Measurements from ENCODE around the gene MNAT1.

Gene MNAT1

DNA sequence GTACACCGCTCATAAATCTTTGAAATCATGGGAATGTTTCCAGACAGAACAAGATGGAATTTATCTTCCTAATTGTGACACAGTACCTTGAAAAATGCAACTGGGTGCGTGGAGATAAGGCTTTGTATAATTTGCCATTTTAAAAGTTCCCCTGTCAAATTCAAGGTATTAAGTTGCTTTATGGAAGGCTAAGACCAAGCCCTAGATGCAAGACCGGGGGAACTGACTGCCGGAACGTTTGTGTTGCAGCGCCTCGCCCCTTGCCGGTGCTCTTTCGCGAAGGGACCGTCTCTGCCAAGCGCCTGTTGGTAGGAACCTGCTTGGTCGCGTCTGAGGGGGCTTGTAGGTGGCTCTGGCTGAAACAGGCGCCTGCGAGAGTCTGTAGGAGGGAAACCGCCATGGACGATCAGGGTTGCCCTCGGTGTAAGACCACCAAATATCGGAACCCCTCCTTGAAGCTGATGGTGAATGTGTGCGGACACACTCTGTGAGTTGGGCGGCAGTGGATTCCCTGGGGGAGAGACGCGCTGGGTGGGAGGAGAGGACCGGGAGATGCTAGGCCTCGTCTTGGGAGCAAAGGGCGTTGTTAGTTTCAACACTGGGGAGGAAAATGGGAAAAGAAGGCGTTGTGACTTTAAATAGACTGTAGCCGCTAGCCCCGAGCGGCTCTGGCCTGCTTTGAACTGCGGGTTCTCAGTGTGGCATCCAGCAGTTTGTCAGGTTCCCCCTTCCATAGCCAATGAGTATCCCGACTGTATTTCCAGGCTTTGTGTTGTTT, at the start of gene MNAT1:
Gene MNAT1, plus strand, starts transcription at position 297 of the 778 bp plus-strand sequence. Its CDS starts 102 bp downstream, at position 399.
- H3K4me1 ChIP-seq (ENCODE audit: control insufficient read depth in 1 of 2, insufficient read depth in 1 of 2, low read depth in 1 of 2, low read length in 1 of 2) = peaks cover 9 to 13% of the 10 kb centered on the region in 2 experiments
- no peaks in the 10 kb centered on the region for H3K36me3 ChIP-seq
- peaks cover 50% of the 10 kb centered on the region for H3K27me3 ChIP-seq
- TF ChIP-seq, protein P1, sequence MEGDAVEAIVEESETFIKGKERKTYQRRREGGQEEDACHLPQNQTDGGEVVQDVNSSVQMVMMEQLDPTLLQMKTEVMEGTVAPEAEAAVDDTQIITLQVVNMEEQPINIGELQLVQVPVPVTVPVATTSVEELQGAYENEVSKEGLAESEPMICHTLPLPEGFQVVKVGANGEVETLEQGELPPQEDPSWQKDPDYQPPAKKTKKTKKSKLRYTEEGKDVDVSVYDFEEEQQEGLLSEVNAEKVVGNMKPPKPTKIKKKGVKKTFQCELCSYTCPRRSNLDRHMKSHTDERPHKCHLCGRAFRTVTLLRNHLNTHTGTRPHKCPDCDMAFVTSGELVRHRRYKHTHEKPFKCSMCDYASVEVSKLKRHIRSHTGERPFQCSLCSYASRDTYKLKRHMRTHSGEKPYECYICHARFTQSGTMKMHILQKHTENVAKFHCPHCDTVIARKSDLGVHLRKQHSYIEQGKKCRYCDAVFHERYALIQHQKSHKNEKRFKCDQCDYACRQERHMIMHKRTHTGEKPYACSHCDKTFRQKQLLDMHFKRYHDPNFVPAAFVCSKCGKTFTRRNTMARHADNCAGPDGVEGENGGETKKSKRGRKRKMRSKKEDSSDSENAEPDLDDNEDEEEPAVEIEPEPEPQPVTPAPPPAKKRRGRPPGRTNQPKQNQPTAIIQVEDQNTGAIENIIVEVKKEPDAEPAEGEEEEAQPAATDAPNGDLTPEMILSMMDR (IDR thresholded peaks at IDR 0.05) = no peak
- H3K9me3 ChIP-seq = no peaks in the 10 kb centered on the region
- H3K27ac ChIP-seq = no peak within 1 kb of the TSS
- H3K4me3 ChIP-seq (ENCODE audit: low read depth in 1 of 2, low read length in 1 of 2) = peak within 1 kb of the TSS; percentile 64 to 73

DNA sequence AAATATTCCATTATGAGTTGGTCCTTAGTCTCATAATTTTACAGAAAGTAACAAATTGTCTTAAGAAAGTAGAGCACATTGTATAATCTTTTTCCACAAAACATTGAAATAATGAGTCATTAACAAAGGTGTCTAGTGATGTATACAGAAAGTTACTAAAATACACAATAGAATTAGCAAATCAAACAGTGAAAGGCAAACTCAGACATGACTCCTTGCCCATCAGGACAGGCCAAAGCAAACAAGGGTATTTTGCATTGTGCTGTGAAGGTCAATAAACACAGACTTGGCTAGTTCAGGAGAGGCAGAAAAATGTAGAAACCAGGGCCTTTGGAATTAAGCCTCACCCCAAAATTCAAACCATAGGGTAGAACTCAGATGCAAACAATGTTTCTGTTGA, 47.7 kb upstream of the MNAT1 start:
- no peak overlapping the region for H3K27ac ChIP-seq
- no peak overlapping the region for H3K4me3 ChIP-seq (ENCODE audit: low read depth in 1 of 2, low read length in 1 of 2)
- no peaks in the 10 kb centered on the region for H3K27me3 ChIP-seq
- H3K4me1 ChIP-seq (ENCODE audit: control insufficient read depth in 1 of 2, insufficient read depth in 1 of 2, low read depth in 1 of 2, low read length in 1 of 2) = no peaks in the 10 kb centered on the region
- TF ChIP-seq, protein P1 (IDR thresholded peaks at IDR 0.05) = no peak
- no peaks in the 10 kb centered on the region for H3K36me3 ChIP-seq
- no peaks in the 10 kb centered on the region for H3K9me3 ChIP-seq

DNA sequence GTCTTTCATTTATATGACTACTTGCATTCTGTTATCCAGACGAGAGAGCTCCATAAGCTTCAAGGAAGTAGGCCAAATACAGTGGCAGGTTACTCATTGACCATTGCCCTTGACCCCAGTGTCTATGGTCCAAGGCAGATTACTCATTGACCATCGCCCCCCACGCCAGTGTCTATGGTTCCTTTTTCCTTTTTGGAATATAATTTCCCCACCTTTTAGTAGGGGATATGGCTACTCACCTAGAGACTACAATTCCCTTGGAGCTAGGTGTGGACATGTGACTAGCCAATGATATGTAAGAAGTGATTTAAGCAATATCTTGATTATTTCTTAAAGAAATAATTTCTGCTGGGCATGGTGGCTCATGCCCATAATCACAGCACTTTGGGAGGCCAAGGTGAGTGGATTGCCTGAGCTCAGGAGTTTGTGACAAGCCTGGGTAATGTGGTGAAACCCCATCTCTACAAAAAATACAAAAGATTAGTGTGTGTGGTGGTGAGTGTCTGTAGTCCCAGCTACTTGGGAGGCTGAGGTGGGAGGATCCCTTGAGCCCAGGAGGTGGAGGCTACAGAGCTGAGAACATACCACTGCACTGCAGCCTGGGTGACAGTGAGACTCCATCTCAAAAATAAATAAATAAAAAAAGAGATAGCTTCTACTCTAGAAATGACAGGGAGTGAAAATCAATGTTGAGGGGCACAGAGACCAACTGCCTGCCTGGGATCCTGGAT, 43.0 kb upstream of the MNAT1 start:
- Histone ChIP-seq H3K27me3 (peaks cover 4% of the 10 kb centered on the region), H3K4me3 (ENCODE audit: low read depth in 1 of 2, low read length in 1 of 2) (no peak overlapping the region), H3K27ac (no peak overlapping the region), H3K9me3 (no peaks in the 10 kb centered on the region), H3K36me3 (no peaks in the 10 kb centered on the region), H3K4me1 (ENCODE audit: control insufficient read depth in 1 of 2, insufficient read depth in 1 of 2, low read depth in 1 of 2, low read length in 1 of 2) (no peaks in the 10 kb centered on the region)
- TF ChIP-seq, protein P1 (IDR thresholded peaks at IDR 0.05) = no peak

DNA sequence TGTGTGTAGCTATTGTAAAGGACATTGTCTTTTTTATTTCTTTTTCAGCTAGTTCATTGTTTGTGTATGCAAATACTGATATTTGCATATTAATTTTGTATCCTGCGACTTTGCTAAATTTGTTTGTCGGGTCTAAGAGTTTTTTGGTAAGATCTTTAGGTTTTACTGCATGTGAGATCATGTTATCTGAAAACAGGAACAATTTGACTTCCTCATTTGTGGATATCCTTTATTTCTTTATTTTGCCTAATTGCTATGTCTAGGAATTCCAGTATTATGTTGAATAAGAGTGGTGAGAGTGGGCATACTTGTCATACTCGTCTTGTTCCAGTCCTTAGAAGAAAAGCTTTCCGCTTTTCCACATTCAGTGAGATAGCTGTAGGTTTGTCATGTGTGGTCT, 39.2 kb upstream of the MNAT1 start:
- no peaks in the 10 kb centered on the region for H3K36me3 ChIP-seq
- H3K9me3 ChIP-seq = no peaks in the 10 kb centered on the region
- TF ChIP-seq, protein P1 (IDR thresholded peaks at IDR 0.05) = no peak
- no peaks in the 10 kb centered on the region for H3K4me1 ChIP-seq (ENCODE audit: control insufficient read depth in 1 of 2, insufficient read depth in 1 of 2, low read depth in 1 of 2, low read length in 1 of 2)
- H3K27me3 ChIP-seq = peaks cover 4% of the 10 kb centered on the region
- H3K27ac ChIP-seq = no peak overlapping the region
- no peak overlapping the region for H3K4me3 ChIP-seq (ENCODE audit: low read depth in 1 of 2, low read length in 1 of 2)

DNA sequence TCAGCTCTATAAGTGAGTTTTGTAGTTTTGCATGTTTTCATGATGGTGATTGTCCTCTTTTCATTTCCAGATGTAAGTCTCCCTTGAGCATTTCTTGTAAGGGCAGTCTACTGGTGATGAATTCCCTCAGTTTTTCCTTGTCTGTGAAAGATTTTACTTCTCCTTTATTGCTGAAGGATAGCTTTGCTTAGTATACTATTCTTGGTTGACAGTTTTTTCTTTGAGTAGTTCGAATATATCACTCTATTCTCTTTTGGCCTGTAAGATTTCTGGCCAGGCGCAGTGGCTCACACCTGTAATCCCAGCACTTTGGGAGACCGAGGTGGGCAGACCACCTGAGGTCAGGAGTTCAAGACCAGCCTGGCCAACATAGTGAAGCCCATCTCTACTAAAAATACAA, 34.0 kb upstream of the MNAT1 start:
- peaks cover 5% of the 10 kb centered on the region for H3K27me3 ChIP-seq
- no peak overlapping the region for H3K4me3 ChIP-seq (ENCODE audit: low read depth in 1 of 2, low read length in 1 of 2)
- no peaks in the 10 kb centered on the region for H3K36me3 ChIP-seq
- H3K27ac ChIP-seq = no peak overlapping the region
- TF ChIP-seq, protein P1 (IDR thresholded peaks at IDR 0.05) = no peak
- H3K9me3 ChIP-seq = no peaks in the 10 kb centered on the region
- H3K4me1 ChIP-seq (ENCODE audit: control insufficient read depth in 1 of 2, insufficient read depth in 1 of 2, low read depth in 1 of 2, low read length in 1 of 2) = no peaks in the 10 kb centered on the region

Measured in neutrophil (primary cell).